Heart left ventricle (tissue), 16 donors: Measurements from ENCODE around the gene CLEC16A. TPM values are rescaled to one million over a fixed set of nuclear protein-coding genes. Genes with fewer than 3 reads are reported as not detected.

ENCODE experiments used
- ATAC-seq, 4 donors: fragments of 200-7000 bp; cut with Tn5 transposase; one replicate each; pipeline ENCODE4 v1.9.1; 2020 to 2022; ENCODE audit warnings: moderate library complexity in 4 of 4, mild to moderate bottlenecking in 3 of 4, moderate number of reproducible peaks in 1 of 4
- DNase-seq, 5 donors: peaks; one replicate each; pipeline ENCODE4 v3.0.0-alpha.2; 2020
- H3K27ac ChIP-seq, 12 donors: fragments of 200-600 bp; sonication (generic) in 4 of 12; one replicate each; pipeline versions ENCODE4 v1.5.0 to v1.8.0; 2016 to 2022; ENCODE audit warnings: mild to moderate bottlenecking in 2 of 12
- H3K27me3 ChIP-seq, 9 donors: fragments of 200-600 bp; sonication (generic) in 2 of 9; one replicate each; pipeline versions ENCODE4 v1.5.1 to v1.8.0; 2016 to 2022; ENCODE audit warnings: mild to moderate bottlenecking in 3 of 9
- H3K36me3 ChIP-seq, 9 donors: fragments of 200-600 bp; sonication (generic) in 2 of 9; one replicate each; pipeline versions ENCODE4 v1.5.0 to v1.8.0; 2018 to 2022; ENCODE audit warnings: mild to moderate bottlenecking in 2 of 9
- H3K4me1 ChIP-seq, 12 donors: fragments of 200-600 bp; sonication (generic) in 4 of 12; one replicate each; pipeline versions ENCODE4 v1.5.0 to v1.8.0; 2016 to 2022; ENCODE audit warnings: mild to moderate bottlenecking in 3 of 12
- H3K4me3 ChIP-seq, 12 donors: fragments of 200-600 bp; sonication (generic) in 4 of 12; one replicate each; pipeline versions ENCODE4 v1.5.0 to v1.8.0; 2017 to 2022; ENCODE audit warnings: mild to moderate bottlenecking in 9 of 12, moderate library complexity in 4 of 12
- H3K9me3 ChIP-seq, 12 donors: fragments of 200-600 bp; sonication (generic) in 4 of 12; one replicate each; pipeline versions ENCODE4 v1.5.0 to v1.8.0; 2016 to 2022; ENCODE audit warnings: mild to moderate bottlenecking in 1 of 12
- CTCF ChIP-seq, 12 donors: fragments of 200-600 bp; sonication (generic) in 4 of 12; IDR thresholded peaks; one replicate each; pipeline versions ENCODE4 v1.5.0 to v1.8.0; 2018 to 2022; ENCODE audit warnings: antibody characterized with exemption in 12 of 12, mild to moderate bottlenecking in 5 of 12
- POLR2A ChIP-seq, 2 donors: fragments of 450-650 bp; IDR thresholded peaks; one replicate each; pipeline ENCODE4 v1.6.1; 2017; ENCODE audit warnings: antibody characterized with exemption in 2 of 2, mild to moderate bottlenecking in 2 of 2, moderate library complexity in 2 of 2
- WGBS, 4 donors: extraction: QIAGEN DNeasy Blood & Tissue Kit in 2 of 4; methylation state at CpG; one replicate each; pipeline versions ENCODE4 v1.1.5 to v1.1.7; 2013 to 2018; 5-methylcytosine and 5-hydroxymethylcytosine counted together
- intact Hi-C, 10 donors: fragments of 100-400 bp; cut with DNase I; formaldehyde crosslinking; loops; one replicate each; pipeline versions ENCODE4 v1.11.1 to v1.14.2; 2022
- polyA plus RNA-seq, 2 donors: library from polyadenylated mRNA; stranded (reverse); fragments of 200-250 nt; gene quantifications; one replicate each; pipeline ENCODE4 v1.2.3, GENCODE V29; 2013
- total RNA-seq, 9 donors: library from RNA; depleted of rRNA in 2 of 9; stranded (reverse); fragments of >200 nt in 2 of 9; fragmentation: NEBNext Ultra II Directional in 3 of 9; extraction: Animal tissue kit (Norgen Biotek cat#: 25700) in 3 of 9; gene quantifications; one replicate each; pipeline versions ENCODE4 v1.1.0 to v1.2.4, GENCODE V29; 2016 to 2023
- donor health status: ischemic (EF 13 %, LVEDD 7.1; RV severe dilation, severe dysfunction).
- donor health status: healthy with polysubstance abuse.
- donor health status: DM: no; HTN: yes; CAD: no.
- donor health status: DM: no; HTN: no; CAD: no.
- donor health status: ischemic (EF 25% LVEDD 6.9; RV normal size, moderate dysfunction).
- donor health status: ischemic (EF 25% LVEDD 5.7; RV mildly dilated, moderate dysfunction).
- donor health status: healthy.
- donor health status: DM: yes; HTN: yes; CAD: no.
- donor health status: ischemic (EF 35%, LVEDD 5.7; RV mildly dilated, moderate dysfunction).
- donor health status: nonischemic (EF 11% LVEDD 7.7; RV severe dilation, severe dysfunction).
- donor health status: DM: yes; HTN: yes; CAD: no.
- donor health status: PGD.
- donor health status: ischemic (EF 29% LVEDD 5.4; RV normal size, mild dysfunction).
- donor health status: nonischemic (EF 23%, LVEDD 6.1; RV moderate dilation, normal function).

Gene CLEC16A
- total and polyA plus RNA-seq, 11 donors: 13.8 to 41.1 (median 23.7) TPM

DNA sequence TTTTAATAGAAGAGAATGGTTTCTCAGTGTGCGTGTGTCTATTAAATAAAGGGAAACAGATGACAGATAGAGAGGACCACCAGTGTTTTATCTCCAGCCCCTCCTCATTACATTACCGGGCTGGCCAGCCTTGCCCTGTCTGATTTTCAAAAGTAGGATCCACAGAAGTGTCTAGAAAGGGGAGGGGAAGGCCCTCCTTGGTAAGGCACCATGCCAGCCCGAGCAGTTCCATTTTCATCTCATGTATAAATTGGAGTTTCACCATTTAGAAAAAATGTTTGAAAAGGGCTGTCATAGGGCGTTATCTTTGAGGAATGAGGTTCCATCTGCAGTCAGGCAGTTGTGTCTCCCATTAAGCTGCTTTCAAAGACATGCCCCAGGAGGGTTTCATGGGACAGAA, 214.9 kb downstream of the CLEC16A start:
- peaks cover 0 to 6% (median 0%) of the 10 kb centered on the region in 12 donors for H3K9me3 ChIP-seq

GRCh38 chr16:11160676-11161115, 216.3 kb downstream of the CLEC16A start:
- H3K27me3 ChIP-seq: no peaks in the 10 kb centered on the region

More for the DNA sequence above, 214.9 kb downstream of the CLEC16A start:
- H3K36me3 ChIP-seq: no peaks in the 10 kb centered on the region
- H3K4me1 ChIP-seq: peaks cover 0 to 48% (median 15%) of the 10 kb centered on the region in 12 donors
- intact Hi-C loops: loop anchor here in 1 of 10 donors (2.0 kb wide), 1 partner anchor 58 kb away; no protein-coding TSS in a partner anchor
- TF ChIP-seq CTCF (IDR thresholded peaks at IDR 0.05) (no peak), POLR2A (IDR thresholded peaks at IDR 0.05) (no peak)
- no peaks in the 10 kb centered on the region for H3K27me3 ChIP-seq
- DNase-seq: no peak
- H3K4me3 ChIP-seq: no peak overlapping the region
- peak overlapping the region in 1 of 12 donors; percentile 90 for H3K27ac ChIP-seq
- WGBS, 4 donors: 89 to 92% (median 91%) methylated on average over 4 of the region's 4 CpGs
- ATAC-seq: no peak

GRCh38 chr16:11161439-11161838, 217.1 kb downstream of the CLEC16A start:
- Histone ChIP-seq H3K4me1 (peaks cover 0 to 43% (median 15%) of the 10 kb centered on the region in 12 donors), H3K27ac (peak overlapping the region; percentile 60 to 98 (median 85)), H3K4me3 (no peak overlapping the region), H3K27me3 (no peaks in the 10 kb centered on the region), H3K36me3 (peaks cover 0 to 7% (median under 1%) of the 10 kb centered on the region in 9 donors), H3K9me3 (peaks cover 0 to 6% (median 0%) of the 10 kb centered on the region in 12 donors)
- intact Hi-C loops: loop anchor here in 3 of 10 donors (10.0 kb wide), 3 partner anchors 57 to 93 kb away; partner anchors contain the start of gene SOCS1 (in 1 of the 3)
- ATAC-seq: no peak
- 64 to 85% (median 80%) methylated on average over 6 of the region's 6 CpGs for WGBS, 4 donors
- no peak for TF ChIP-seq POLR2A (IDR thresholded peaks at IDR 0.05)
- TF ChIP-seq CTCF (IDR thresholded peaks at IDR 0.05): no peak
- peak in 1 of 5 donors; percentile 14 for DNase-seq

More at GRCh38 chr16:11160676-11161115, 216.3 kb downstream of the CLEC16A start:
- Histone ChIP-seq H3K27ac (peak overlapping the region in 7 of 12 donors; percentile 69 to 98 (median 89)), H3K4me1 (peaks cover 0 to 43% (median 15%) of the 10 kb centered on the region in 12 donors), H3K9me3 (peaks cover 0 to 6% (median 0%) of the 10 kb centered on the region in 12 donors), H3K4me3 (no peak overlapping the region), H3K36me3 (no peaks in the 10 kb centered on the region)
- WGBS, 4 donors: 85 to 93% (median 86%) methylated on average over 4 of the region's 4 CpGs
- no peak for TF ChIP-seq POLR2A (IDR thresholded peaks at IDR 0.05)
- TF ChIP-seq CTCF (IDR thresholded peaks at IDR 0.05): no peak
- intact Hi-C loops: loop anchor here in 3 of 10 donors (10.0 kb wide), 3 partner anchors 56 to 94 kb away; partner anchors contain the start of gene SOCS1 (in 1 of the 3)
- DNase-seq (no peak), ATAC-seq (no peak)

DNA sequence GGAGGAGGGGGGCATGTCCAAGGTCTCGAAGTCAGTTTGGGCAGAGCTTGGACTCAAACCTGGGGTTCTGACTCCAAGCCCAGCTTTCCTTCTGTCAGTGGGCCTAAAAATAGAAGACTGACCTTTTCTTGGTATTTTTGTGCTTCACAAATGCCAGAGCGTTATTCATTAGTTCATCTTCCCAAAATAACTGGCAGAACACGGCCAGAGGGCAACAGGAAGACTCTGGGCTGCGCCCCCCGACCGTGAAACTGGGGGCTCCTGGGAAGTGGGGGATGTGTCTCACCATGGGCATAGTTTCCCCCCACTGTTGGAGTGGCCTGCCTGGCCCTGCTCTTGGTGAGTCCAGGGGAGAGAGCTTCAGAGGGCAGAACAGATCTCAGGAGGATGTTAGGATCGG, 217.6 kb downstream of the CLEC16A start:
- H3K4me3 ChIP-seq: no peak overlapping the region
- peaks cover 0 to 43% (median 15%) of the 10 kb centered on the region in 12 donors for H3K4me1 ChIP-seq
- H3K9me3 ChIP-seq: peaks cover 0 to 6% (median 0%) of the 10 kb centered on the region in 12 donors
- no peaks in the 10 kb centered on the region for H3K27me3 ChIP-seq
- peak in 3 of 5 donors; percentile 37 to 48 (median 45) for DNase-seq
- intact Hi-C loops: loop anchor here in 3 of 10 donors (2.0 to 10.0 kb wide), 4 partner anchors 19 to 93 kb away; partner anchors contain the start of gene SOCS1 (in 1 of the 3)
- H3K36me3 ChIP-seq: peaks cover 0 to 12% (median 5%) of the 10 kb centered on the region in 9 donors
- H3K27ac ChIP-seq: peak overlapping the region; percentile 60 to 98 (median 85)
- peak; percentile 60 to 81 (median 72) for ATAC-seq
- WGBS, 4 donors: 22 to 40% (median 28%) methylated on average over 7 of the region's 7 CpGs
- TF ChIP-seq CTCF (IDR thresholded peaks at IDR 0.05) (no peak), POLR2A (IDR thresholded peaks at IDR 0.05) (no peak)
